GM06990 (cell line): ENCODE measurements around the gene FMN1.

ENCODE experiments used
- DNase-seq: peaks from one replicate; pipeline ENCODE4 v3.0.0-alpha.2; 2011; ENCODE audit not compliant: insufficient read length; ENCODE audit errors: extremely low read depth
- H3K27me3 ChIP-seq: replicated peaks from 2 replicates; pipeline ENCODE4 v1.6.0; 2011; ENCODE audit warnings: low read length; ENCODE audit not compliant: control insufficient read depth, insufficient read depth
- H3K36me3 ChIP-seq: 2 replicates; pipeline ENCODE4 v1.5.1; 2011; ENCODE audit warnings: low read length; ENCODE audit not compliant: control insufficient read depth, insufficient read depth
- H3K4me3 ChIP-seq: replicated peaks from 2 replicates; pipeline ENCODE4 v1.5.1; 2011; ENCODE audit warnings: low read depth, mild to moderate bottlenecking, control low read depth, low read length
- TF ChIP-seq, protein P1 (sequence below): IDR thresholded peaks from 2 replicates; pipeline ENCODE4 v1.5.1; 2011; ENCODE audit warnings: low read length, control low read depth, mild to moderate bottlenecking, inconsistent platforms; ENCODE audit not compliant: insufficient read depth, poor library complexity, severe bottlenecking

Gene FMN1

DNA sequence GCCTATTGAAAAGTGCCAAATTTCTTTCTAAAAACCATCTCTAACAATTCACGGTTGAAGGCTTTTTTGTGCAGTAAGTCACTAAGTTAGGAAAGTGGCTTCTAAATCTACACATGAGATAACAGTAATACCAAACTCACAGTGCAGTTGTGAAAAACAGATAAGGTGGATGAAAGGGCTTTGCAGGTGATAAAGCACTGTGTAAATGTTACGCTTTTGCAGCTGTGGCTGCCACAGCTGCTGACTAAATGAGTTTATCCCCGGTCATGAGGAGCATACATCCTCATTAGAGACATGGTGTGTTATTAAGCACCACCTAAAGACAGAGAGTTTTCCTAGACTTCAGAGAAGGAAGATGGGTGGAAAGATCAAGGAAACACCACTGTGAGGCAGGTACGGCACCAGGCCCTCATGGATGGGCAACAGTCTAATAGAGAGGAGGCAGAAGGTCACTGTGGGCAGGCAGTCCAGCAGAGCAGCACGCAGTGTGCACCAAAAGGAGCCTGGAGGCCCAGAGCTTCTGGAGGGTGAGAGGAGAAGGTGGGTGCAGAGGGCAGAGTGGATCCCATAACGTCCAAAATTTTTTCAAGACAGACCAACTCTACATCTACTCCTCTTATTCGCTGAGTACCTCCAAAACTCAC lies 68.5 kb downstream of the FMN1 start:
- Histone ChIP-seq H3K36me3 (no peaks in the 10 kb centered on the region), H3K4me3 (no peak overlapping the region), H3K27me3 (no peaks in the 10 kb centered on the region; the same call in 1 of the 2 replicates)
- DNase-seq: no peak
- TF ChIP-seq, protein P1, sequence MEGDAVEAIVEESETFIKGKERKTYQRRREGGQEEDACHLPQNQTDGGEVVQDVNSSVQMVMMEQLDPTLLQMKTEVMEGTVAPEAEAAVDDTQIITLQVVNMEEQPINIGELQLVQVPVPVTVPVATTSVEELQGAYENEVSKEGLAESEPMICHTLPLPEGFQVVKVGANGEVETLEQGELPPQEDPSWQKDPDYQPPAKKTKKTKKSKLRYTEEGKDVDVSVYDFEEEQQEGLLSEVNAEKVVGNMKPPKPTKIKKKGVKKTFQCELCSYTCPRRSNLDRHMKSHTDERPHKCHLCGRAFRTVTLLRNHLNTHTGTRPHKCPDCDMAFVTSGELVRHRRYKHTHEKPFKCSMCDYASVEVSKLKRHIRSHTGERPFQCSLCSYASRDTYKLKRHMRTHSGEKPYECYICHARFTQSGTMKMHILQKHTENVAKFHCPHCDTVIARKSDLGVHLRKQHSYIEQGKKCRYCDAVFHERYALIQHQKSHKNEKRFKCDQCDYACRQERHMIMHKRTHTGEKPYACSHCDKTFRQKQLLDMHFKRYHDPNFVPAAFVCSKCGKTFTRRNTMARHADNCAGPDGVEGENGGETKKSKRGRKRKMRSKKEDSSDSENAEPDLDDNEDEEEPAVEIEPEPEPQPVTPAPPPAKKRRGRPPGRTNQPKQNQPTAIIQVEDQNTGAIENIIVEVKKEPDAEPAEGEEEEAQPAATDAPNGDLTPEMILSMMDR: no peak

GRCh38 chr15:33124811-33125210 lies 69.7 kb downstream of the FMN1 start:
- no peaks in the 10 kb centered on the region for H3K36me3 ChIP-seq
- H3K4me3 ChIP-seq: no peak overlapping the region
- TF ChIP-seq, protein P1: no peak
- no peaks in the 10 kb centered on the region; the same call in 1 of the 2 replicates for H3K27me3 ChIP-seq
- DNase-seq: no peak

DNA sequence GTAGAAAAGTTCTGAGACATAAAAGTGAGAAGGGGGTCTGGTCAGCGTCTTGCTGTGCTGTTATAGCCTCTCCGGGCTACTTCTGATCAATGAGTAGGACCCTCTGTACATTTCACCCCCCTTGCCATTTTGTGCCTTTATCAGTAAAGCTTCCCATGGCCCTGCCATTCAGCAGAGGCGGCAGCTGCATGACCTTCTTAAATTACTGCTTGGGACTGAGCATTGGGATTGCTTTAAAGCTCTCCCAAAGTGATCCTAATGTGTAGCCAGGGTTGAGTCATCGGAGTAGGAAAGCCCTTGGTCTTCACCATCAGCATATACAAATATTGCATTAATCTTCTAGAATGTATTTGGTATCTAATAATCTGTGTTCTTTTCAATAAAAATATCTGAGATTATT lies 70.2 kb downstream of the FMN1 start:
- DNase-seq: no peak
- Histone ChIP-seq H3K27me3 (no peaks in the 10 kb centered on the region; the same call in 1 of the 2 replicates), H3K36me3 (no peaks in the 10 kb centered on the region), H3K4me3 (no peak overlapping the region)
- TF ChIP-seq, protein P1: no peak

DNA sequence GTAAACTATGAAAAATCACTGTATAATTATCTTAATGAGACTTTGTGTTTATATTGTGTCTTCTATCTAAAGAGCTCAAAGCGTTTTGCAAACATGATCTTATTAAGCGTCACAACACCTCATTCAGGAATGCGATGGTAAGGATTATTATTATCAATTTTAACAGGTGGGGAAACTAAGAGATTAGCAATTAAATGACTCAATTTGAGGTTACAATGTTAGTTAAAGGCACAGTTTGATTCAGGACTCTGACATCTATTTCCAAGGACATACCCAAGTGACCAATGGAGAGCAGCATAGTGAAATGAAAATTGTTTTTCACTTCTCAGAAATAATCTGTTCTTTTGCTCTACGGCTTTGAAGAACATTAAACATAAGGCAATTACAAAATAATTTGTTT lies 74.6 kb downstream of the FMN1 start:
- Histone ChIP-seq H3K27me3 (no peaks in the 10 kb centered on the region), H3K36me3 (no peaks in the 10 kb centered on the region), H3K4me3 (no peak overlapping the region)
- no peak for DNase-seq
- TF ChIP-seq, protein P1: no peak

DNA sequence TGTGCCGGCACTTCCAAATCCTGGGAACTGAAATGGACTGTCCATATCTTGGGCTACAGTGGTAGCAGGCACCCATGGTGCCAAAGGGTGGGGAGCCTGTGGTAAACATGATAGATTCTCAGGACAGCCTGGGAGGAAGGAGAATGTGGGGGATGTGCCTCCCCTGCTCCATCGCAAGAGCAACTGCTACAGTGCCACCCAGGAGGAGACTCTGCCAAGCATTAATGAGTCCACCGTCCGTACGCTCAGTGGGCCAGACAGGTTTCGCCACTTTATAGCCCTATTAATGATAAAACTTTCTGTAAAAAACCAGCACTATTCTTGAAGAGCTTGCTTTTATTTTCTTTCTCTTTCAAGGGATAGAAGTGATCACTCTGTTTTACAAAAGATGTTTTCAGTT lies 75.2 kb downstream of the FMN1 start:
- Histone ChIP-seq H3K4me3 (no peak overlapping the region), H3K36me3 (no peaks in the 10 kb centered on the region), H3K27me3 (no peaks in the 10 kb centered on the region)
- DNase-seq: no peak
- TF ChIP-seq, protein P1: no peak

GRCh38 chr15:33116198-33116597 lies 78.3 kb downstream of the FMN1 start:
- TF ChIP-seq, protein P1: no peak
- H3K4me3 ChIP-seq: no peak overlapping the region

More at GRCh38 chr15:33116198-33116597, 78.3 kb downstream of the FMN1 start:
- Histone ChIP-seq H3K27me3 (no peaks in the 10 kb centered on the region), H3K36me3 (no peaks in the 10 kb centered on the region)
- DNase-seq: no peak
